ENCODE data around the gene SEL1L2.

Gene SEL1L2

GRCh38 chr20:13831476-13831875 lies 158.9 kb downstream of the SEL1L2 start:
- no peak for TF ChIP-seq ZNF274 (IDR thresholded peaks at IDR 0.05; ENCODE audit: low read depth, low read length)
- no peak overlapping the region for H3K4me3 ChIP-seq (ENCODE audit: low read length)

- no peak for TF ChIP-seq ZNF274 (IDR thresholded peaks at IDR 0.05; ENCODE audit: low read depth, low read length)
- no peak overlapping the region for H3K4me3 ChIP-seq (ENCODE audit: low read length)
Measured at GRCh38 chr20:13825465-13825864, 164.9 kb downstream of the SEL1L2 start.

- TF ChIP-seq ZNF274 (IDR thresholded peaks at IDR 0.05; ENCODE audit: low read depth, low read length): no peak
- no peak overlapping the region for H3K4me3 ChIP-seq (ENCODE audit: low read length)
Measured at GRCh38 chr20:13824459-13824858, 166.0 kb downstream of the SEL1L2 start.

GRCh38 chr20:13822459-13822858 lies 168.0 kb downstream of the SEL1L2 start:
- no peak for TF ChIP-seq ZNF274 (IDR thresholded peaks at IDR 0.05; ENCODE audit: low read depth, low read length)
- no peak overlapping the region for H3K4me3 ChIP-seq (ENCODE audit: low read length)

- no peak for TF ChIP-seq ZNF274 (IDR thresholded peaks at IDR 0.05; ENCODE audit: low read depth, low read length)
- no peak overlapping the region for H3K4me3 ChIP-seq (ENCODE audit: low read length)
Measured at GRCh38 chr20:13821876-13822275, 168.5 kb downstream of the SEL1L2 start.

GRCh38 chr20:13819885-13820645 lies 170.3 kb downstream of the SEL1L2 start:
- no peak overlapping the region for H3K4me3 ChIP-seq (ENCODE audit: low read length)
- TF ChIP-seq ZNF274 (IDR thresholded peaks at IDR 0.05; ENCODE audit: low read depth, low read length): no peak

- no peak overlapping the region for H3K4me3 ChIP-seq (ENCODE audit: low read length)
Measured at GRCh38 chr20:13817342-13817741, 173.1 kb downstream of the SEL1L2 start.

GRCh38 chr20:13816757-13817156 lies 173.7 kb downstream of the SEL1L2 start:
- TF ChIP-seq ZNF274 (IDR thresholded peaks at IDR 0.05; ENCODE audit: low read depth, low read length): no peak

More at GRCh38 chr20:13817342-13817741, 173.1 kb downstream of the SEL1L2 start:
- TF ChIP-seq ZNF274 (IDR thresholded peaks at IDR 0.05; ENCODE audit: low read depth, low read length): no peak

GRCh38 chr20:13814672-13815071 lies 175.7 kb downstream of the SEL1L2 start:
- no peak for TF ChIP-seq ZNF274 (IDR thresholded peaks at IDR 0.05; ENCODE audit: low read depth, low read length)

More at GRCh38 chr20:13816757-13817156, 173.7 kb downstream of the SEL1L2 start:
- no peak overlapping the region for H3K4me3 ChIP-seq (ENCODE audit: low read length)

GRCh38 chr20:13813910-13814309 lies 176.5 kb downstream of the SEL1L2 start:
- H3K4me3 ChIP-seq (ENCODE audit: low read length): no peak overlapping the region

More at GRCh38 chr20:13814672-13815071, 175.7 kb downstream of the SEL1L2 start:
- H3K4me3 ChIP-seq (ENCODE audit: low read length): no peak overlapping the region

GRCh38 chr20:13810446-13810845 lies 180.0 kb downstream of the SEL1L2 start:
- no peak for TF ChIP-seq ZNF274 (IDR thresholded peaks at IDR 0.05; ENCODE audit: low read depth, low read length)
- no peak overlapping the region for H3K4me3 ChIP-seq (ENCODE audit: low read length)

More at GRCh38 chr20:13813910-13814309, 176.5 kb downstream of the SEL1L2 start:
- TF ChIP-seq ZNF274 (IDR thresholded peaks at IDR 0.05; ENCODE audit: low read depth, low read length): no peak

- no peak for TF ChIP-seq ZNF274 (IDR thresholded peaks at IDR 0.05; ENCODE audit: low read depth, low read length)
- no peak overlapping the region for H3K4me3 ChIP-seq (ENCODE audit: low read length)
Measured at GRCh38 chr20:13809855-13810254, 180.6 kb downstream of the SEL1L2 start.

GRCh38 chr20:13809373-13809772 lies 181.0 kb downstream of the SEL1L2 start:
- TF ChIP-seq ZNF274 (IDR thresholded peaks at IDR 0.05; ENCODE audit: low read depth, low read length): no peak
- no peak overlapping the region for H3K4me3 ChIP-seq (ENCODE audit: low read length)

GRCh38 chr20:13800728-13801134 lies 189.7 kb downstream of the SEL1L2 start:
- TF ChIP-seq ZNF274 (IDR thresholded peaks at IDR 0.05; ENCODE audit: low read depth, low read length): no peak
- H3K4me3 ChIP-seq (ENCODE audit: low read length): no peak overlapping the region

GRCh38 chr20:13799974-13800373 lies 190.4 kb downstream of the SEL1L2 start:
- TF ChIP-seq ZNF274 (IDR thresholded peaks at IDR 0.05; ENCODE audit: low read depth, low read length): no peak
- no peak overlapping the region for H3K4me3 ChIP-seq (ENCODE audit: low read length)
